Psoas muscle (tissue), 8 donors: ENCODE measurements around the gene PBX1. TPM values are rescaled to one million over a fixed set of nuclear protein-coding genes. Genes with fewer than 3 reads are reported as not detected.

Source experiments
- ATAC-seq, 4 donors: fragments of 200-7000 bp; cut with Tn5 transposase; one replicate each; pipeline ENCODE4 v1.9.1; 2020; ENCODE audit warnings: moderate library complexity in 3 of 4, mild to moderate bottlenecking in 2 of 4
- DNase-seq, 2 donors: peaks; one replicate each; pipeline ENCODE4 v3.0.0-alpha.2; 2020
- H3K27ac ChIP-seq: fragments of 200-600 bp; one replicate; pipeline ENCODE4 v1.8.0; 2022
- H3K27me3 ChIP-seq, 3 donors: fragments of 200-600 bp in 1 of 3; one replicate each; pipeline versions ENCODE4 v1.6.1 to v1.8.0; 2013 to 2022; ENCODE audit warnings: low read length in 2 of 3, mild to moderate bottlenecking in 2 of 3, moderate library complexity in 1 of 3; ENCODE audit not compliant: insufficient read depth in 3 of 3
- H3K36me3 ChIP-seq, 2 donors: fragments of 200-600 bp in 1 of 2; one replicate each; pipeline versions ENCODE4 v1.6.1 to v1.8.0; 2013 to 2022; ENCODE audit warnings: low read depth in 1 of 2, mild to moderate bottlenecking in 1 of 2, moderate library complexity in 1 of 2; ENCODE audit not compliant: insufficient read depth in 1 of 2
- H3K4me1 ChIP-seq: fragments of 200-600 bp; one replicate; pipeline ENCODE4 v1.8.0; 2022
- H3K4me3 ChIP-seq: fragments of 200-600 bp; one replicate; pipeline ENCODE4 v1.8.0; 2022; ENCODE audit warnings: mild to moderate bottlenecking
- H3K9me3 ChIP-seq: fragments of 200-600 bp; one replicate; pipeline ENCODE4 v1.8.0; 2022
- WGBS, 3 donors: extraction: QIAGEN DNeasy Blood & Tissue Kit; methylation state at CpG; one replicate each; pipeline versions ENCODE4 v1.1.6 to v1.1.7; 2013; 5-methylcytosine and 5-hydroxymethylcytosine counted together
- intact Hi-C, 2 donors: fragments of 100-400 bp; cut with DNase I; formaldehyde crosslinking; loops; one replicate each; pipeline versions ENCODE4 v1.11.0 to v1.14.2; 2022
- polyA plus RNA-seq, 3 donors: library from polyadenylated mRNA; stranded (reverse); fragments of 200-250 nt; gene quantifications; one replicate each; pipeline ENCODE4 v1.2.3, GENCODE V29; 2013
- total RNA-seq, 4 donors: library from RNA; stranded (reverse); fragmentation: NEBNext Ultra II Directional in 2 of 4; extraction: Animal tissue kit (Norgen Biotek cat#: 25700) in 2 of 4; gene quantifications; one replicate each; pipeline versions ENCODE4 v1.2.1 to v1.2.4, GENCODE V29; 2021 to 2023
- TF ChIP-seq, protein P1 (sequence below): fragments of 200-600 bp; IDR thresholded peaks from one replicate; pipeline ENCODE4 v1.8.0; 2022; ENCODE audit warnings: antibody characterized with exemption
- donor health status: healthy with polysubstance abuse.
- donor health status: DM: no; HTN: no; CAD: no; lungs with moderate emphysema.
- donor health status: Bipolar disorder and iron deficiency.
- donor health status: healthy.
- donor health status: DM: yes; HTN: yes; CAD: no.
- donor health status: DM: no; HTN: no; CAD: no.
- donor health status: DM: no; HTN: no; CAD: no.
- donor health status: DM: yes; HTN: yes; CAD: no.

Gene PBX1
- total and polyA plus RNA-seq, 7 donors: 10.6 to 69.9 (median 59.3) TPM

DNA sequence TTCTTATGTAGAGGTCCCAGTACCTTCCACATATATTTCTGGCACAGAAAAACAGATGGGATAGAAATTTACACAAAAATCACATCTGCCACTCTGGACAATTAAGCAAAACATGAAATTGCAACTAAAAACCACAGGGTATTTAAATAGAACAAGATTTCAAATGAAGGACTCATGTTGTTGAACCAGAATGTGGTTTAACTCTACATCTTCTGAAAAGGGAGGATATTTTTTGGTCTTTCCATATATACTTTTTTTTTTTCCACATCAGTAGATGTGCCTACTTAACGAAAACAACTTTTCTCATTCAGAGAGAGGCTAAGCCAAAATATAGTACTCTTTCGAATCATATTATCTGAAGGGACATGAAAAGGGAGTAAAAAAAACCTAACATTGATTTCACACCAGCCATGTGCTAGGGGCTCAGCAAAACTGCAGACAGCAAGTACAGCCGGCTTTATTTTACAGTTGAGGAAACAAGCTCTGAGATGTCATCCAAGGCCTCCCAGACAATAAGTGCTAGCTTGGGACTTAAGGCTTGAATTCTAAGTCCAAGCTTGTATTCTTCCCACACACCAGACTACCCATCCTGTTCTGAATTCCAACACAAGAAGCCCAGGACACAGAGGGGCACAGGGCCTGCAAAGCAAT is 208.9 kb downstream of the PBX1 start:
- intact Hi-C loops: no loop called here
- H3K36me3 ChIP-seq: no peaks in the 10 kb centered on the region
- H3K9me3 ChIP-seq: no peaks in the 10 kb centered on the region
- ATAC-seq (no peak), DNase-seq (no peak)
- TF ChIP-seq, protein P1, sequence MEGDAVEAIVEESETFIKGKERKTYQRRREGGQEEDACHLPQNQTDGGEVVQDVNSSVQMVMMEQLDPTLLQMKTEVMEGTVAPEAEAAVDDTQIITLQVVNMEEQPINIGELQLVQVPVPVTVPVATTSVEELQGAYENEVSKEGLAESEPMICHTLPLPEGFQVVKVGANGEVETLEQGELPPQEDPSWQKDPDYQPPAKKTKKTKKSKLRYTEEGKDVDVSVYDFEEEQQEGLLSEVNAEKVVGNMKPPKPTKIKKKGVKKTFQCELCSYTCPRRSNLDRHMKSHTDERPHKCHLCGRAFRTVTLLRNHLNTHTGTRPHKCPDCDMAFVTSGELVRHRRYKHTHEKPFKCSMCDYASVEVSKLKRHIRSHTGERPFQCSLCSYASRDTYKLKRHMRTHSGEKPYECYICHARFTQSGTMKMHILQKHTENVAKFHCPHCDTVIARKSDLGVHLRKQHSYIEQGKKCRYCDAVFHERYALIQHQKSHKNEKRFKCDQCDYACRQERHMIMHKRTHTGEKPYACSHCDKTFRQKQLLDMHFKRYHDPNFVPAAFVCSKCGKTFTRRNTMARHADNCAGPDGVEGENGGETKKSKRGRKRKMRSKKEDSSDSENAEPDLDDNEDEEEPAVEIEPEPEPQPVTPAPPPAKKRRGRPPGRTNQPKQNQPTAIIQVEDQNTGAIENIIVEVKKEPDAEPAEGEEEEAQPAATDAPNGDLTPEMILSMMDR: no peak
- H3K4me1 ChIP-seq: peaks cover 38% of the 10 kb centered on the region
- H3K27ac ChIP-seq: no peak overlapping the region
- H3K27me3 ChIP-seq: no peaks in the 10 kb centered on the region
- H3K4me3 ChIP-seq: no peak overlapping the region
- 69 to 79% (median 74%) methylated on average over 3 of the region's 3 CpGs for WGBS, 3 donors

DNA sequence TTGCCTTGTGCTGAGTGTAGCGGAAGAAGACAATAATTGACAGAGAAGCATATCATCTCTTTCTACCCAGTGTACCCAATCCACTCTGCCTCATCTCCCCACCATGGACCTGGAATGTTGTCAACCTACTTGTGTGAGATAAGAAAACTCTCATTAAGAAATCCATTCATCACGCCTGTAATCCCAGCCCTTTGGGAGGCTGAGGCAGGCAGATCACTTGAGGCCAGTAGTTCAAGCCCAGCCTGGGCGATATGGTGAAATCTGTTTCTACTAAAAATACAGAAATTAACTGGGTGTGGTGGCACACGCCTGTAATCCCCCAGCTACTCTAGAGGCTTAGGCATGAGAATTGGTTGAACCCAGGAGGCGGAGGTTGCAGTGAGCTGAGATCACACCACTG is 209.6 kb downstream of the PBX1 start:
- DNase-seq (no peak), ATAC-seq (no peak)
- TF ChIP-seq, protein P1: no peak
- Histone ChIP-seq H3K36me3 (no peaks in the 10 kb centered on the region), H3K4me3 (no peak overlapping the region), H3K4me1 (peaks cover 44% of the 10 kb centered on the region), H3K27me3 (no peaks in the 10 kb centered on the region), H3K9me3 (no peaks in the 10 kb centered on the region), H3K27ac (no peak overlapping the region)
- 91 to 93% (median 93%) methylated on average over 5 of the region's 5 CpGs for WGBS, 3 donors
- intact Hi-C loops: no loop called here

DNA sequence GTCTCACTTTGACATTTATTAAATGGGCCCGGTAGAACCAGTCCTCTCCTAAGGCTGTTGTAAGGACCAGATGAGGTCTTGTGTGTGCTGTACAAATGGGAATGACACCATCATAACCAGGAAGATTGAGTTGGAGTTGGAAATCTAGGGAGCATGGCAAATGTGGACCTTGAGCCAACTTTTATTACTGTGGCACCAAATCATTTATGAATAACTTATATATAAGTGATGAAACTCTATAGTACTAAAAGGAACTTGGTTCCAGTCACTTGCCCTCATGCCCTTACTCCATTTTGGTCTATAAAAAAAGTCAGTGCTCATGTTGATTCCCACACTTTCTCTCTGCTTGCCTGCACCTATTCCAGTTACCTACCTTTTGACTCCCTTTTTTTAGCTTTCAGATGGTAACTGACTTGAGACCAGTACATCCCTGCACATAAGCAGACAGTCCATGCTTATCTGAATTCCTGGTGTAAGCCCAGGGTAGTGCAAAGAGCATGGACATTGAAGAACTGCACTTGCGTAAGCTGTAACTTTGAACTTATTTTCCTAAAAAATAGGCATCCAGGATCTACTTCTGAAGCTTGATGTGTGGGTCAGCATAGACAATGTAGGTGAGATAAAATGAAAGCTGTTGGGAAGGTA is 210.6 kb downstream of the PBX1 start:
- intact Hi-C loops: loop anchor here in 1 of 2 donors (5.0 kb wide), 1 partner anchor 62 kb away; no protein-coding TSS in a partner anchor
- peaks cover 54% of the 10 kb centered on the region for H3K4me1 ChIP-seq

DNA sequence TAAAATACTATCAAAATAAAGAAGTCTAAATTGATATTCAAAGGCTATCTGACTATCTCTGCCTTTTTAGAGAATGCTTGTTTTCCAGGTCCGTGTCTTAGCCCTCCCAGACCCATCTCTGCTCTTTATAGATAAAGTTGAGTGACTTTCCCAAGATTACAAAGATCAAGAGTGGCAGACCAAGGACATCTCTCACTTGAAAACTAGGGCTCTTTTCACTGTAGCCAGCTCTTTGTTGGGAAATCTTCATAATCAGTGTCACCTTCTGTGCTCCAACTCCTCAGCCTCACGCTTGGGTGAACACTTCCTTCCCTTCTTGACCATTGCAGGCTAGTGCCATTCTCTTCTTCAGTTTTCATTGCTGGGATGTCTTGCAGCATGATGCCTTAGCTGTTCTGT is 211.1 kb downstream of the PBX1 start:
- Histone ChIP-seq H3K4me1 (peaks cover 55% of the 10 kb centered on the region), H3K27ac (no peak overlapping the region), H3K4me3 (no peak overlapping the region), H3K27me3 (no peaks in the 10 kb centered on the region), H3K36me3 (no peaks in the 10 kb centered on the region), H3K9me3 (no peaks in the 10 kb centered on the region)
- no peak for DNase-seq
- WGBS, 3 donors: 92 to 96% (median 94%) methylated on average over 2 of the region's 2 CpGs
- intact Hi-C loops: loop anchor here in 1 of 2 donors (5.0 kb wide), 1 partner anchor 63 kb away; no protein-coding TSS in a partner anchor
- no peak for ATAC-seq
- TF ChIP-seq, protein P1: no peak

More for the DNA sequence above, 210.6 kb downstream of the PBX1 start:
- no peaks in the 10 kb centered on the region for H3K27me3 ChIP-seq
- H3K27ac ChIP-seq: no peak overlapping the region
- ATAC-seq: no peak
- no peaks in the 10 kb centered on the region for H3K36me3 ChIP-seq
- TF ChIP-seq, protein P1: no peak
- DNase-seq: no peak
- WGBS, 3 donors: 91 to 100% (median 99%) methylated on average over 2 of the region's 2 CpGs
- H3K9me3 ChIP-seq: no peaks in the 10 kb centered on the region
- H3K4me3 ChIP-seq: no peak overlapping the region
